GM23248 (cell line): ENCODE results near the gene KCNA3. TPM values are rescaled to one million over a fixed set of nuclear protein-coding genes. Genes with fewer than 3 reads are reported as not detected.

Experiments used
- DNase-seq: peaks from one replicate; pipeline ENCODE4 v3.0.0-alpha.2; 2015
- H2AFZ ChIP-seq: fragments of 200-600 bp; sonication (generic); 2 replicates; pipeline ENCODE4 v1.6.1; 2016; ENCODE audit warnings: antibody characterized with exemption
- H3F3A ChIP-seq: fragments of 200-600 bp; sonication (generic); 2 replicates; pipeline ENCODE4 v1.6.1; 2016; ENCODE audit warnings: mild to moderate bottlenecking, antibody characterized with exemption, mixed run types; ENCODE audit not compliant: insufficient read depth
- H3K27ac ChIP-seq: fragments of 200-600 bp; sonication (generic); 2 replicates; pipeline ENCODE4 v1.5.1; 2016; ENCODE audit warnings: mild to moderate bottlenecking
- H3K27me3 ChIP-seq: fragments of 200-600 bp; sonication (generic); replicated peaks from 2 replicates; pipeline ENCODE4 v1.6.1; 2016; ENCODE audit warnings: mild to moderate bottlenecking; ENCODE audit not compliant: insufficient read depth
- H3K36me3 ChIP-seq: fragments of 200-600 bp; sonication (generic); 2 replicates; pipeline ENCODE4 v1.6.1; 2016; ENCODE audit warnings: low read depth, mild to moderate bottlenecking
- H3K4me1 ChIP-seq: fragments of 200-600 bp; sonication (generic); 2 replicates; pipeline ENCODE4 v1.6.1; 2016; ENCODE audit warnings: mild to moderate bottlenecking; ENCODE audit not compliant: insufficient read depth
- H3K4me2 ChIP-seq: fragments of 200-600 bp; sonication (generic); one replicate; pipeline ENCODE4 v1.6.1; 2016; ENCODE audit warnings: mild to moderate bottlenecking; ENCODE audit not compliant: unreplicated experiment
- H3K4me3 ChIP-seq: fragments of 200-600 bp; sonication (generic); 2 replicates; pipeline ENCODE4 v1.5.1; 2016; ENCODE audit warnings: mild to moderate bottlenecking
- H3K79me2 ChIP-seq: fragments of 200-600 bp; sonication (generic); 2 replicates; pipeline ENCODE4 v1.6.1; 2016; ENCODE audit warnings: mild to moderate bottlenecking; ENCODE audit not compliant: insufficient read depth
- H3K9ac ChIP-seq: fragments of 200-600 bp; sonication (generic); 2 replicates; pipeline ENCODE4 v1.6.1; 2016; ENCODE audit warnings: mild to moderate bottlenecking
- H3K9me2 ChIP-seq: fragments of 200-600 bp; sonication (generic); 2 replicates; pipeline ENCODE4 v1.6.1; 2016; ENCODE audit warnings: mixed run types, mild to moderate bottlenecking, moderate library complexity; ENCODE audit not compliant: insufficient read depth
- H3K9me3 ChIP-seq: fragments of 200-600 bp; sonication (generic); one replicate; pipeline ENCODE4 v1.6.1; 2017; ENCODE audit warnings: low read depth
- H4K20me1 ChIP-seq: fragments of 200-600 bp; sonication (generic); 2 replicates; pipeline ENCODE4 v1.6.0; 2016; ENCODE audit not compliant: insufficient read depth
- EZH2 ChIP-seq: fragments of 200-600 bp; sonication (generic); IDR thresholded peaks from 2 replicates; pipeline ENCODE4 v1.6.1; 2018; ENCODE audit warnings: antibody characterized with exemption, mild to moderate bottlenecking; ENCODE audit not compliant: insufficient read depth, poor library complexity, severe bottlenecking
- EZH2phosphoT487 ChIP-seq: fragments of 200-600 bp; sonication (generic); IDR thresholded peaks from 2 replicates; pipeline ENCODE4 v1.6.1; 2018; ENCODE audit warnings: antibody characterized with exemption, moderate library complexity, mild to moderate bottlenecking, low read depth; ENCODE audit not compliant: insufficient read depth
- WGBS, 2 experiments: methylation state at CpG; one replicate each; pipeline ENCODE4 v1.1.6; 2015 to 2017; ENCODE audit warnings: low lambda C conversion rate in 2 of 2, low coverage in 1 of 2; ENCODE audit errors: missing lambda C conversion rate in 2 of 2; 5-methylcytosine and 5-hydroxymethylcytosine counted together
- in situ Hi-C: fragments of 300-500 bp; cut with MboI; formaldehyde crosslinking; loops from 2 replicates; pipeline ENCODE4 v1.15.0; 2020
- polyA plus RNA-seq: library from polyadenylated mRNA; unstranded; fragments of >200 nt; fragmentation: Nextera tagmentation; extraction: Ambion mirVana; gene quantifications from 2 replicates; pipeline ENCODE4 v1.2.1, GENCODE V29; 2016
- total RNA-seq: library from RNA; depleted of rRNA; stranded (reverse); fragments of >200 nt; shearing (Covaris generic); gene quantifications from 2 replicates; pipeline ENCODE4 v1.2.3, GENCODE V29; 2014

KCNA3 gene
- total and polyA plus RNA-seq, 2 experiments from 2014 or later = not detected

DNA sequence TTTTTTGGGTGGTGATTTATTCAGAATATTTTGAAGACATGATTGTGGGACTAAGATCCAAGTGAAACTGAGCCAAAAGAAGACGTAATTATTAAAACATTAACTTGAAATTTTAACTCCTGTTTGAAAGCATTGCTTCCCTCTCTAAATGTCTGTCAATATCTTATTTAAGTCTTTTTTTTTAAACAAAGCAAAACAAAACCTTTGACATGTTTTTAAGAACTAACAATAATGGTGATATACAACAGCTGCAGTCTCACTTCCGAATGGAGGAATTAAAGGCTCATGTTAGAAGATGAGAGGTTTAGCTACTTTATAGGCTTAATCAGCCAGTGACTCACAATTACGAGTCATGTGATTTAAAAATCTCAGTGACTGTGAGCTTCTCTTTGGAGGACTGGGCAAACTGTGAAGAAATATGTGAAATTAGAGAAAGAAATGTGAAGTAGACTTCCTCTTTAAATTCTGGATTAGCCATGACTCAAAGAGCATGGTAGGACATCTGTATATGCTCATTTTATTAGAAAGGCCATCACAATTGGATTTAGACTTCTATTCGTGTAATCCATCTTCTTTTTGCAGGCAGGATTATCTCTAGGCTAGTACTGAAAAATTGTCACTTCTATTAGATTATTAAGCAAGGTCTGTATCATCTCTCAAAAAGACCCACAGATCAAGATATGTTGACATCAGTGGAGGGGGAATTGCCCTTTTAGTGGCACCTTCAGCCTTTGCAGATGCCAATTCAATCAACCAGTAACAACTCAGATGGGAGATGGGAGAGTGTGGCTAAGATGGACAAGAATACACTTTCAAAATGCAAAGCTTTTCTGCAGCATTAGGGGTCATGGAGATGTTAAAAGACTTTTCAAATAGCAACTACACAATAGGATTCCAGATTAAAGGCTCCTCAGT is 28.7 kb downstream of the KCNA3 start:
- Histone ChIP-seq H3K9me2 (no peaks in the 10 kb centered on the region), H3K79me2 (no peaks in the 10 kb centered on the region), H3K4me3 (peak overlapping the region; percentile 18), H3K4me2 (peak overlapping the region; percentile 48), H3K9me3 (no peaks in the 10 kb centered on the region), H3K27me3 (peaks cover 9% of the 10 kb centered on the region; the same call in 1 of the 2 replicates), H3K9ac (no peak overlapping the region), H3K4me1 (peaks cover 16% of the 10 kb centered on the region; the same call in 1 of the 2 replicates), H4K20me1 (no peaks in the 10 kb centered on the region), H3K36me3 (no peaks in the 10 kb centered on the region), H3F3A (peaks cover 10% of the 10 kb centered on the region), H3K27ac (0 out of 2 replicates have a peak overlapping the region, but pooled peaks have one; percentile 15), H2AFZ (no peak overlapping the region)
- in situ Hi-C loops = no loop called here
- DNase-seq = peak; percentile 79
- WGBS, 2 experiments = 1 to 2% methylated on average over 4 of the region's 4 CpGs
- TF ChIP-seq EZH2 (no peak), EZH2phosphoT487 (no peak)

DNA sequence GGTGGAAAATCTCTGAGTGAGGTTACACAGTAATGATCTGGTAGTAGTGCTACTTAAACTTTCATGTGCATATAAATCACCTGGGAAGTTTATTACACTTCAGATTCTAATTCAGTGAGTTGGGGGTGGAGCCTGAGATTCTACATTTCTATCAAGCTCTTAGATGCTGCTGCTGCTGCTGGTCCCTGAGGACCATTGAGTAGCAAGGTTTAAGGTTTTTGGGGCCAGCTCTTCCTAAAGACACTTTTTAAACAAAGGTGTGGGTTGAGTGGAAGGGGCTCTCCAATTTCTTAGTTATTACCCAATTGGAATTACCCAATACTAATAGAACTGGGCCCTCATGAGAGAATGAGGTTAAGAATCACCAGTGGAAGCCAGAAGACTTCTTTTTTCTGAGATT is 29.5 kb downstream of the KCNA3 start:
- no peaks in the 10 kb centered on the region for H4K20me1 ChIP-seq
- no peaks in the 10 kb centered on the region for H3K9me2 ChIP-seq
- no peaks in the 10 kb centered on the region for H3K9me3 ChIP-seq
- no peak for DNase-seq
- H3K27me3 ChIP-seq = peaks cover 2% of the 10 kb centered on the region; the same call in 1 of the 2 replicates
- no peak overlapping the region for H3K9ac ChIP-seq
- no peak overlapping the region for H3K27ac ChIP-seq
- peaks cover 16% of the 10 kb centered on the region; the same call in 1 of the 2 replicates for H3K4me1 ChIP-seq
- no peak overlapping the region for H3K4me3 ChIP-seq
- H3K79me2 ChIP-seq = no peaks in the 10 kb centered on the region
- H3K36me3 ChIP-seq = no peaks in the 10 kb centered on the region
- peaks cover 10% of the 10 kb centered on the region for H3F3A ChIP-seq
- H3K4me2 ChIP-seq = peak overlapping the region; percentile 48
- H2AFZ ChIP-seq = no peak overlapping the region
- TF ChIP-seq EZH2phosphoT487 (no peak), EZH2 (no peak)
- in situ Hi-C loops = no loop called here

GRCh38 chr1:110643879-110644472 is 30.8 kb downstream of the KCNA3 start:
- peaks cover 16% of the 10 kb centered on the region; the same call in 1 of the 2 replicates for H3K4me1 ChIP-seq
- no peak overlapping the region for H2AFZ ChIP-seq
- no peaks in the 10 kb centered on the region for H3K9me2 ChIP-seq
- no peak overlapping the region for H3K4me3 ChIP-seq
- H3K27me3 ChIP-seq = no peaks in the 10 kb centered on the region; the same call in none of the 2 replicates
- in situ Hi-C loops = no loop called here
- H3K9ac ChIP-seq = no peak overlapping the region
- no peak overlapping the region for H3K27ac ChIP-seq
- 4% methylated on average over 4 of the region's 4 CpGs for WGBS, 2 experiments
- no peak for DNase-seq
- no peaks in the 10 kb centered on the region for H3K36me3 ChIP-seq
- no peaks in the 10 kb centered on the region for H3K9me3 ChIP-seq
- H3K4me2 ChIP-seq = no peak overlapping the region
- no peaks in the 10 kb centered on the region for H4K20me1 ChIP-seq
- no peaks in the 10 kb centered on the region for H3K79me2 ChIP-seq
- TF ChIP-seq EZH2phosphoT487 = no peak
- TF ChIP-seq EZH2 = no peak
- H3F3A ChIP-seq = peaks cover 10% of the 10 kb centered on the region

DNA sequence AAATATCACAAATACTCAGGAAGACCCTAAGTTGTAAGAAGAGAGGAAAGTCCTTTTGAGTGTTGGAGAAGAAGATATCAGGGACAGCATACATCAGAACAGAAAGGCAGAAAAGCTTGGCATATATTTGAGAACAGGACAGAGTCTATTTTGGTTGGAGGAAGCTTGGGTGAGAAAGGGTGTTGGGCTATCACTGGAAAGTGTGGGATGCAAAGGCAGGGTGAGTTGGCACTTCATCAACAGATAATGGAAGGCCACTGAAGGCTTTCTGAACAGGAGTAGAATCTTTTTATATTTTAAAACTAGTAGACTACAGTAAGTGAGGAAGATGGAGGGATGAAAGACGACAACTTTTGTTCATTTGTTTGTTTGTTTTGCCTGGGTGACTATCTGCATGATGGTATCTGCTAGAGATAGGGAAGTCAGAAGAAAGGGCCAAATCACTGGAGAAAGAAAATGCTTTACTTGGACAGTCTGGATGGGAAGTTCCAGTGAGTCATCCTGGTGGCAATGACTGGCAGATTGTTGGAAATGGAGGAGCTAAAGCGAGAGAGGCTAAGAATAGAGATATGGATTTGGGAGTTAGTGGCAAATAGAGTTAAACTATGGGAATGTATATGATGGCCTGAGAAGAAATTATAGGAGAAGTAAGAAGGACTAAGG is 34.9 kb downstream of the KCNA3 start:
- in situ Hi-C loops = loop anchor here (10.0 kb wide), 1 partner anchor 145 kb away; no protein-coding TSS in a partner anchor
- Histone ChIP-seq H3K4me2 (no peak overlapping the region), H2AFZ (no peak overlapping the region), H4K20me1 (no peaks in the 10 kb centered on the region), H3K9ac (no peak overlapping the region), H3K9me3 (no peaks in the 10 kb centered on the region), H3K9me2 (no peaks in the 10 kb centered on the region), H3K79me2 (no peaks in the 10 kb centered on the region), H3F3A (no peaks in the 10 kb centered on the region), H3K27ac (no peak overlapping the region), H3K4me1 (no peaks in the 10 kb centered on the region), H3K36me3 (no peaks in the 10 kb centered on the region), H3K4me3 (no peak overlapping the region), H3K27me3 (peaks cover 3% of the 10 kb centered on the region)
- TF ChIP-seq EZH2phosphoT487 (no peak), EZH2 (no peak)
- DNase-seq = peak; percentile 7
- WGBS, 2 experiments = 37 to 41% methylated on average over 2 of the region's 2 CpGs
